Measurements from ENCODE around the gene HECW1.

HECW1 gene

DNA sequence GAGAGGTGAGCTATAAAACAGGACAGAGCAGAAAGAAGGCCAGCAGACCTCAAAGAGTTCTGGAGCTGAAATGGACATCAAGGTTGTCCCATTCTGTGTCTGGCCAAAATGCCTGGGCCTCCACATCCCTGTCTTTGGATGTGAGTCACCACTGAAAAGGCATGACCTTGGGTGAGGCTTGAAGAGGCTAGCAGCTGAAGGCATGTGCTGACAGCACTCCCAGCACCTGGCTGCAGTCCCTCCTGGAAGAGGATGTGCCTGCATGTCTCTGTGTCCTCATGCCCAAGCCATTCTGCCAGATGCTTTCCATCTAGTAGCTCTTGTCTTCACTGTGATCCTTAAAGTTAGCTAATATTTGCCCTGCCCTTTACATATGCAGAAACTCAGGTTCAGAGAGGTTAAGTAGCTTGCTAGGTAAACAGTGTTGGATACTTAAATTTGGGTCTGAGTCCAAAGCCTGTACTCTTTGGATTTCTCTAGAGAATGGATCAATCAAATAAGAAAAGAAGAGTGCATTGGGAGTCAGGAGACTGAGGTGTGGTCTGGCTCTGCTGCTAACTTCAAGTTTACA, 35.8 kb downstream of the HECW1 start:
- DNase-seq (ENCODE audit: low read depth, low spot score): no peak

DNA sequence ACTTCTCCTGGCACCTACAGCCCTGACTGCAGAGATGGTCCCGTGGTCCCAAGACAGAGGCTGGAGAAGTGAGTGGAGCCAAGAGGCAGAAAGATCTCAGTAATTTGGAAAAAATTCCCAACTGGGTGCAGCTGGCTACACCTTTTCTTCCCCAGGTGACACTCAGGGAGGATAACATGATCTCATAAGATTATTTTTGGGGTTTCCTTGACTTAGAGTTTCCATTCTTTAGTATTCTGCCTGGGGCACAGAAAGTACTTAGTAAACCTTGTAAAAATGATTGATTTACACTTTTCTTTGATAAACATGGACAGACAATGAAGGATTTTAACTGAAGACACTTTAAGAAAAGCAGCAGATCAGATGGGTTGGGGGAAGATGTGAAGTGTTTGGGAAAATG, 38.6 kb downstream of the HECW1 start:
- no peak for DNase-seq (ENCODE audit: low read depth, low spot score)

DNA sequence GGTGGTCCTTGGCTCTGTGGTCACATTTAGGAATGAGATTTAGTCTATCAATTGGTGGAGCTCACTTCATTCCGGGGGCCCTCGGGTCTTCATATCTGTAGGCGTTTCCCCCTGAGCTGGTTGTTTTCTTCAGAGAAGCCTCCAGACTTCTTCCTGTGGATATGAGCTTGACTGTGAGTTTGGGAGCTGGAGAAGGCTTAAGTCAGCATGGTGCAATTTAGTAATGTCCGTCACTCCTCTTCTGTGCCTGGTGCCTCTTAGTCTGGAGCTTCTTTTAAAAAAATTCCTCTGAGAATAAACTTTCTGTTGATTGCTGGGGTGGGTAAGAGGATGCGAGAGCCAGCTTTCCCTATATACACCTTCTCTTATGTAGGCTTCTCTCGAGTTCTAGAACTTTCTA, 40.2 kb downstream of the HECW1 start:
- DNase-seq (ENCODE audit: low read depth, low spot score): no peak

DNA sequence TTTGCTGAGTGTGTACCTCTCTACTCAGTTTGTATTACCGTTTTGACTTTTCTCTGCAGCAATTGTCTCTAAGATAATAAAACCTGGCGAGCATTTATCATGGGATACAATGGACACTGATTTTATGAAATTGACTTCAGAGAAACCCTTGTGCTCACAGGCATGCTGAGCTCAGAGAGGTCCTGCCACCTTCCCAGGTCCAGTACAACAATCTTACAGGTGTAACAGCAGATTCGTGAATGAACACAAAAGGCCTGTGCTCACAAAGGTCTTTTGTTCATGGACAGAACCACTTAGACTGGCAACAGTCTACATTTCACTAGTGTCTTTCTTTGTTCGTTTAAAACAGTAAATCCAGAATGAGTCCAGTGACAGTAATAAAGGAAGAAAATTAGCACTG, 43.2 kb downstream of the HECW1 start:
- DNase-seq (ENCODE audit: low read depth, low spot score): no peak

DNA sequence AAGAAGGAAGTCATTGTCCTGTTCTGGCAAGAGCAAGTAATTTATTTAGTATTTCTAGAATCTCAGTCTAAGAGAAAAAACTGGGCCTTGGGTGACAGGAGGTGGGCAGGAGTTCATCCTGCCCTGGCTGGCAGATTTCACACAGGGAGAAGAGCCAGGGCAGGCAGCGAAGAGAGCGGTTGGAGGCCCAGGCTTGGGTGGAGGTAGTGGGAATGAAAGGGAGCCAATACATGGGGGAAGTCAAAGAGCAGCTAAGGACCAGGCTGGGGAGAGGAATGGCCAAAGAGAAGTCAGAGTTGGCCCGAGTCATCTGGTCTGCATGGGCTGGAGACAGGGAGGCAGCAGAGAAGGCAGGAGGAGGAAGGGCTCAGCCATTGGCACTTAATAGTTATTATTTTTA, 51.4 kb downstream of the HECW1 start:
- no peak for DNase-seq (ENCODE audit: low read depth, low spot score)

DNA sequence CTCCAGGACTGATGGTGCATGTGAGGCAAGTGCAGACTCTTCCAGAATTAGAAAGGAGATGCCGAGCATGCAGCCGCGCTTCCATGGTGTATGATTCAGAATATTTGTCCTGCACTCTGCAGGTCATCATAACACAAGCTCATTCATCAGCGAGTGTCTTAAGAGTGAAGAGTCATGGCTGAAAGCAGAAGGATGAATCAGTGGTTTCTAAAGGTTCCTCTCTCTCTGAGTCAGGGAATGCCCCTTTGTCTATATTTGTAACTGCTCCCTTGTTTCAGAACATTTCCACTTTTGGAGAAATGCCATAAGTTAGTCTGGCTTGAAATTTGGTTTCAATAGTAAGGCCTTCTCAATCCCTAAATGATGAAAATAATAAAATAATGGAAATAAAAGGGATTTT, 52.3 kb downstream of the HECW1 start:
- peak; percentile 86 for DNase-seq (ENCODE audit: low read depth, low spot score)

- DNase-seq (ENCODE audit: low read depth, low spot score): no peak
Observed at GRCh38 chr7:43166686-43167085, 54.2 kb downstream of the HECW1 start.

DNA sequence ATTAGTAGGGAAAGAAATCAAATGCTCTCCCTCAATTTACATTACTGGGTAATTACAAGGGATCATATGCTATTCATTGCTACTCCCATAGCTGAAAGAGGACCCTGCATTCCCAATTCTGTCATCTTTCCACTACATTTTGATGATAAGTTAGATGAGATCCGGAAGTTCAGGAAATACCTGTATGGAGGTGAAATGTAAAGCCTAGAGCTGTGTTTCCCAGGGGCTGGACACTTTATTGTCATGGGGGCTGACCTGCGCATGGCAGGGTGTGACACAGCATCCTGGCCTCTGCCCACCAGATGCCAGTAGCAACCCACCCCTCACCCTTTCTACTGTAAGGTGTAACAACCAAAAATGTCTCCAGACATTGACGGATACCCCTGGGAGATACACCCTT, 56.6 kb downstream of the HECW1 start:
- no peak for DNase-seq (ENCODE audit: low read depth, low spot score)

DNA sequence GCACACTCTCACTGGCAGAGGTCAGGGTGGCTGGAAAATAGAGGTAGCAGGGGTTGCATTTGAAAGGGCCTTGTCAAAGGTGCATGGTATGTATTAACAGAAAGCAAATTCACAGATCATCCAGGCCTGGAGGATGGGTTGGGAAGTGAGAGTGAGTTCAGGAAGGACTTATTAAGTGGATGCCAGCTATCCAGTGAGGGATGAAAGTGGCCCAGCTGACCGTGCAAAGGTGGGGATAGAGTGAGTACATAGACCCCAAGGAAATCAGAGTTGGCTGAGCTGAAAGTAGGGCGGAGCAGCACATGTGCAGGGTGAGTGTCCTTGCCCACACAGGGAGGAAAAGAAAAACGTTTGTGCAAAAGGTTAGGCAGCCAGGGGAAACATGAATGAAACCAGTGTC, 58.1 kb downstream of the HECW1 start:
- DNase-seq (ENCODE audit: low read depth, low spot score): no peak

GRCh38 chr7:43175570-43176200, 63.2 kb downstream of the HECW1 start:
- no peak for DNase-seq (ENCODE audit: low read depth, low spot score)

GRCh38 chr7:43179393-43179792, 66.9 kb downstream of the HECW1 start:
- no peak for DNase-seq (ENCODE audit: low read depth, low spot score)

DNA sequence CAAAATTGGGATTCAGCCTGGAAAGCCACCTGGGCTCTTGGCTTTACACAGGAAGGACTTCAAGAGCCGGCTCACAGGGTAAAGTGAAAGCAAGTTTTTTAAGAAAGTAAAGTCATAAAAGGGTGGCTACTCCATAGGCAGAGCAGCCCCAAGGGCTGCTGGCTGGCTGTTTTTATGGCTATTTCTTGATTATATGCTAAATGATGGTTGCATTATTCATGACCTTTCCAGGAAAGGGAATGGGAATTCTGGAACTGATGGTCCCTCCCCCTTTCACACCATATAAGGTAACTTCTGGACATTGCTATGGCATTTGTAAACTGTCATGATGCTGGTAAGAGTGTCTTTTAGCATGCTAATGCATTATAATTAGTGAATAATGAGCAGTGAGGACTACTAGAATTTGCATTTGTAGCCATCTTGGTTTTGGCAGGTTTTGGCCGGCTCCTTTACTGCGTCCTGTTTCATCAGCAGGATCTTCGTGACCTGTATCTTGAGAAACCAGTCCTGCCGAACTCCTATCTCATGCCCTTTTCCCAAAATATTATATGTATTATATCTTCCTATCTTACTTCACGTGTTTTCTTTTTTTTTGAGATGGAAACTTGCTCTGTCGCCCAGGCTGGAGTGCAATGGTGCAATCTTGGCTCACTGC, 80.5 kb downstream of the HECW1 start:
- peak; percentile 7 for DNase-seq (ENCODE audit: low read depth, low spot score)

DNA sequence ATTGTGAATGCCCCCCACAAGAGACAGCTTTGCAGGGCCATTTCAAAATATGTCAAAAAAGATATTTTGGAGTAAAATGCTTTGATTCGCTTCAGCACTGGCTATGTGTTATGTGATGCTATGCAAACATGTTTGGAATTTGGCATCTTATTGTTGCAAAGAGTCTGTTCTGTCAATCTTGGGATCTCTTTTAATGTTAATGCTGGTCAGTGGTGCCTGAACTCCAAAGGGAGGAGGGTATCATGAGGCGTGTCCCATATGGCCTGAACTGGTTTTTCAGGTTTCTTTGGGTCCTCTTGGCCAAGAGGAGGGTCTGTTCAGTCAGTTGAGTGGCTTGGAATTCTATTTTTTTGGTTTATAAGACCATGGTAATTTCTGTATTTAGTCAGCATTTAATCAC, 81.4 kb downstream of the HECW1 start:
- DNase-seq (ENCODE audit: low read depth, low spot score): no peak

DNA sequence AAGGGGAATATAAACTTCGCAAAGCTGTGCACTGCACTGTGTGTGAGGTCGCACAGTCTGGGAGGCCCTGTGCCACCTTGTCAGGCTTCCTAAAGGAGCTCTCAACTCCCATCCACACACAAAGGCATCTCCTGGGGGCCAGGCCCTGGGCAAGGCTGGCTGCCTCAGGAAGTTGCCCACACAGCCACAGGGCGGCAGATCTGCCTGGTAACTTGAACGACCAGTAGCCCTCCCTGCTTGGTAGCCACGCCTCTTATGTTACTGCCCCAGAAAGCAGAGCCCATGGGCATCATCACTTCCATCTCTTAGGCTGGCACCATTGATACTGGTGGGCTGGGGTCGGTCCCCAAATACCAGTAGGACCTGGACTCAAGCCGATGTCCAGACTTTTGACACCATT, 82.8 kb downstream of the HECW1 start:
- no peak for DNase-seq (ENCODE audit: low read depth, low spot score)

GRCh38 chr7:43195768-43196167, 83.3 kb downstream of the HECW1 start:
- DNase-seq (ENCODE audit: low read depth, low spot score): no peak

GRCh38 chr7:43196379-43196778, 83.9 kb downstream of the HECW1 start:
- peak; percentile 58 for DNase-seq (ENCODE audit: low read depth, low spot score)

- DNase-seq (ENCODE audit: low read depth, low spot score): no peak
Observed at GRCh38 chr7:43198016-43198415, 85.6 kb downstream of the HECW1 start.

GRCh38 chr7:43198599-43199090, 86.2 kb downstream of the HECW1 start:
- DNase-seq (ENCODE audit: low read depth, low spot score): no peak

- DNase-seq (ENCODE audit: low read depth, low spot score): no peak
Observed at GRCh38 chr7:43199371-43200160, 87.1 kb downstream of the HECW1 start.

DNA sequence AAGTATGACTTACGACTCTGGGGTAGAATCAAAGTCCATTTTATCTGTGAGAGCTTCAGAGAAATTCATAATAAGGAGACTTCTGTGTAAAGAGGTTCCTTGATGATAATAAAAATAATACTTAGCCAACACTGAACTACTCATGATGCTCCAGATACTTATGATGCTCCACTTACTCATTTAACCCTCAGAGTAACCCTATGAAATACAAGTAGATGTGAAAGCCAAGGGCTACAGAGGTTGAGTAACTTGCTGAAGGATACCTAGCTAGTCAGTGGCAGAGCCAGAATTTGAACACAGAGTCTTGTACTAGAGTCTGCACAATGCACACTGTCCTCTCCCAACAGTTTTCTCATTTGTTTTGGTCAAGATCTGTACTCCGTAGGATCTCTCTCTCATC, 89.5 kb downstream of the HECW1 start:
- no peak for DNase-seq (ENCODE audit: low read depth, low spot score)

GRCh38 chr7:43204081-43204480, 91.6 kb downstream of the HECW1 start:
- peak; percentile 45 for DNase-seq (ENCODE audit: low read depth, low spot score)

- no peak for DNase-seq (ENCODE audit: low read depth, low spot score)
Observed at GRCh38 chr7:43205171-43205795, 92.8 kb downstream of the HECW1 start.
